Inferior parietal cortex (tissue), 1 donor: Measurements from ENCODE around the gene ANKRD17.

ENCODE experiments used
- DNase-seq: peaks from one replicate; pipeline ENCODE4 v3.0.0-alpha.2; 2016; ENCODE audit errors: extremely low spot score

ANKRD17 gene

DNA sequence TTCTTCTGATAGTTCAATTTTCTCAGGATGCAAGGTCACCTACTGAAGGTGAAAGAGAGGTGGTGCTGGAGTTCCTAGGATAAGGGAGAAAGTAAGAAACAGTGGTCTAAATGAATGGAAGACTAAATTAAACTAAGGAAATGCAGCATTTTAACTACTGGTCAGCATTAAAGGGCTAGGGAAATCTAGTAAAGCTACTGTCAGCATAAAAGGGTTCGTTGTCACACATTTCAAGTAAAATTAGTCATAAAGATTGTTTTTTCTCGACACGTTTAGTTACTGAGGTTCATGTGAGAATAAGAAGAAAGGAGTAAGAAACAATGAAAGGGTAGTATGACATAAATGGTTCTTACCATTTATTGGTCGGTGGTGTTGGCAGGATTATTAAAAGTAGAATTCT lies 149.1 kb downstream of the ANKRD17 start:
- DNase-seq = no peak

DNA sequence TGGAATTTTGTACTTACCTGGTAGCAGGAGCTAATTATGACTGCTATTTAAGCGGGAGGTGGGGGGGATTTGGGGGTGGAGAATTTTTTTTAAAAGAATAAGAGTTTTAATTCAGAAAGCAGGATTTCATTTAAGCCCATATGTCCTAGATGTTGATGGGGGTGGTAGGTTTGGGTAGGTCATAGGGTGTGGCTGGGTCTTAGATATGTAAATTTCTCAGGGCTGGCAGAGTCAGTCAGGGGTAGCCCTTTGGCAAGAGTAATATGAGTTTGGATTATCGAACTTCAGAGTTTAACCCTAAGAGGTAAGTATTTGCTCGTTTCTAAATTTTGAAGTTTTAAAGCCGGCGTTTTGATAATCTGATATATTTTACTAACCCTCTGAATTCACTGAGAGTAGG lies 153.9 kb downstream of the ANKRD17 start:
- no peak for DNase-seq

DNA sequence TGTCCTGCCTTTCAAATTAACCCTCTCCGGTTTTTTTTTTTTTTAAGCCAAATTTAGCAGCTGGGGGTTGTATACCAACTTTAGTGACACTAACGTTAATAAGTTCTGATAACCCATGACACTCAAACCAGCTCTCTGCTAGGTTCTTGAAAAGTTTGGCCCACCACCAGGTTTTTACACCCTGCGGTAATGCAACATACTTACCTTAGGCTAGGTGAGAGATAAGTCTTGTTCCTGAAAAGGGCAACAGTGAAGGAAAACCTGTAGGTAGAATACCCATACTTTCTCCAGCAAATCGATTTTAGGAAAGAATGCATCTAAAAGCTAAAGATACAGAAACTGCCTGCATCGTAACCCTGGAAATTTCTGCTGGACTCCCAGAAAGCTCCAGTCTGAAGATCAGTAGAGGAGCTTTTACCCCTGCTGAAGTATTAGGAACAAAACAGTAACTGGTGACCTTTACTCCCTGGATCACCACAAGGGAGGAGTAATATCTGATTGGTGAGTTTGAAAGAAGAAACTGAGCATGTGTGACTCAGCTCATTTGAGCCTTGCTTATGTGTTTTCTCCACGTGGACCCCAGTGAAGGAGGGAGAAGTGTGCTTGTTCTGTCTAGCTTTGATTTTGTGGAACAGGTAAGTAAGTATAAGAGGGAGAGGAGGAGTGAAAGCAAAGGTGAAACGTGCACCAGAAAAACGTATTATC lies 154.6 kb downstream of the ANKRD17 start:
- DNase-seq = no peak

DNA sequence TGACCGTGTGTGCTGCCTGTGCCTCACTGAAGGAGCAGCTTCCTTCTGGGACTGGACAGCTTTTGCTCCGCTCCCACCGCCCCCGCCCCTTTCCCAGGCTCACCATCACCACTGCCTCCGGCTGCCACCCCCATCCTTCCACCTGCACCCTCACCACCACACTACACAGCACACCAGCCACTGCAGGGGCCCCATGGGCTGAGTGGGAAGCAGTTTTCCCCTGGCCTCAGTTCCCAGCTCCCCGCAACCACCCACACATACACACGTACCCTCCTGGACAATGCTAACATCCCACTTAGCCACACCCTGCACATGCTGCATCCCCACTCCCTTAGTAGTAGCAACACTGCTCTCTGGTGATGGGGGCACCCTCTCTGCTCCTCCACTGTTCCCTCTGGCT lies 159.5 kb downstream of the ANKRD17 start:
- no peak for DNase-seq

DNA sequence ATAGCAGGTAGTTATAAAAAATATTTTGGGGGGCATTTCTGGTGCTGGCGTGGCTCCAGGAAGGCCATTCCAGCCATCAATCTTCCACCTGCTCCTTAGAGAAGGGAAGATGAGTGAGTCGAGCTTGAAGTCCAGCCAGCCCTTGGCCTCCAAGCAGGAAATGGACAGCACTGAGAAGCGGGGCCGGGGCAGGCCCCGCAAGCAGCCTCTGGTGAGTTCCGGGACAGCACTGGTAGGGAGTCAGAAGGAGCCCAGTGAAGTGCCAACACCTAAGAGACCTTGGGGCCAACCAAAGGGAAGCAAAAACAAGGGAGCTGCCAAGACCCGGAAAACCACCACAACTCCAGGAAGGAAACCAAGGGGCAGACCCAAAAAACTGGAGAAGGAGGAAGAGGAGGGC lies 159.9 kb downstream of the ANKRD17 start:
- no peak for DNase-seq

- DNase-seq = no peak
These were observed 160.6 kb downstream of the ANKRD17 start for GRCh38 chr4:73098016-73098415.

DNA sequence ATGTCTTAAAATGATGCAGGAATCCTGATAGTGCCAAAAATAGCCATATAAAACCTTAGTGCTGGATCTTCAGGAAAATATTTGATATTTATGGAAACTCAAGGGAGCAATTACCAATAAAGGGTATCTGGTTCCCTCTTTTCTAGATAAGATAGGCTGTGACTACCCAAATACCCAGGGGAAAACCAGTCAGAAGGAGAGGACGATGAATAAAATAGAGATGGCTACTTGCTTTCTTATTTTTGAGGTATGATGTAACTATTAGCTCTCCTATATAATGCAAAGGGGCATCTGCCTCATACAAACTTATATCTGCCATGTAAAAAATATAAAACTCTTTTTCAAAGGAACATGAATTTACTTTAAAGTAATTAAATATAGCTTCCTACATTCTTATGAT lies 165.7 kb downstream of the ANKRD17 start:
- DNase-seq = no peak

GRCh38 chr4:73090738-73091137 lies 167.9 kb downstream of the ANKRD17 start:
- no peak for DNase-seq

GRCh38 chr4:73087871-73088270 lies 170.7 kb downstream of the ANKRD17 start:
- DNase-seq = no peak

GRCh38 chr4:73086095-73086868 lies 172.3 kb downstream of the ANKRD17 start:
- DNase-seq = no peak

GRCh38 chr4:73080789-73081188 lies 177.8 kb downstream of the ANKRD17 start:
- DNase-seq = no peak

DNA sequence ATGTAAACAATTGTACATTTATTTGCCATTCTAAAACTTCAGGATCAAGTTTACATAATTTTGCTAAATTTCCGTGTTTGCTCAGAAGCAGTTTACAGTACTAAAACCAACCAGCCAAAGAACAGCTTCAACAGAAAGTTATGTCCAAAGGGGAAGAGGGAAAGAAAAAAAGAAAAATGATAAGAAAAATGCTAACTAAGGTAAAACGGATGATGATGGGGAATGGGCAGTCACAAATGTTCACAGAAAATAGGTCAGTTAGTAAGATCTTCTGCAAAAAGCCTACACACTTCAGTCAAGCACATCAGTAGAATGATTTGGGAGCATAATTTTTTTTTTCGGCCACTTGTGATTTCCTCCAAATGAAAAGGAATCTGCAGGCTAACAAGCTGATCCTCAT lies 182.8 kb downstream of the ANKRD17 start:
- DNase-seq = no peak

DNA sequence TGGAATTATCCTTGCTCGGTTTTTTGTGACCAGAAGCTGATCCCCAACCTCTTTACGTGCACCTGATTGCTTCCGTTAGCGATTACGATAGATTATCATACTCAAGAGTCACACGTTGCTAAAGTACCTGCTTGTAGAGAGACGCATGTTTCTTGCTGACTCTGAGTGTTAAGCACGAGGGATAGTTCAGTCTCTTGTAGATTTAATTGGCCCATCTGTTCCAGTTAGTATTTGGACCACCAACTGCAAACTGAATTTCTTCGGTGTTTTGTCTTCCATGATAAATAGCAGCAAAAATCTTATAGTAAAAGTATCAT lies 188.6 kb downstream of the ANKRD17 start:
- no peak for DNase-seq

- peak; percentile 99 for DNase-seq
These were observed 189.1 kb downstream of the ANKRD17 start, which contains the start of gene COX18 for GRCh38 chr4:73069338-73070073. Gene COX18 (minus strand): TSS chr4:73069716. CDS start chr4:73069649, 67 bp downstream.

DNA sequence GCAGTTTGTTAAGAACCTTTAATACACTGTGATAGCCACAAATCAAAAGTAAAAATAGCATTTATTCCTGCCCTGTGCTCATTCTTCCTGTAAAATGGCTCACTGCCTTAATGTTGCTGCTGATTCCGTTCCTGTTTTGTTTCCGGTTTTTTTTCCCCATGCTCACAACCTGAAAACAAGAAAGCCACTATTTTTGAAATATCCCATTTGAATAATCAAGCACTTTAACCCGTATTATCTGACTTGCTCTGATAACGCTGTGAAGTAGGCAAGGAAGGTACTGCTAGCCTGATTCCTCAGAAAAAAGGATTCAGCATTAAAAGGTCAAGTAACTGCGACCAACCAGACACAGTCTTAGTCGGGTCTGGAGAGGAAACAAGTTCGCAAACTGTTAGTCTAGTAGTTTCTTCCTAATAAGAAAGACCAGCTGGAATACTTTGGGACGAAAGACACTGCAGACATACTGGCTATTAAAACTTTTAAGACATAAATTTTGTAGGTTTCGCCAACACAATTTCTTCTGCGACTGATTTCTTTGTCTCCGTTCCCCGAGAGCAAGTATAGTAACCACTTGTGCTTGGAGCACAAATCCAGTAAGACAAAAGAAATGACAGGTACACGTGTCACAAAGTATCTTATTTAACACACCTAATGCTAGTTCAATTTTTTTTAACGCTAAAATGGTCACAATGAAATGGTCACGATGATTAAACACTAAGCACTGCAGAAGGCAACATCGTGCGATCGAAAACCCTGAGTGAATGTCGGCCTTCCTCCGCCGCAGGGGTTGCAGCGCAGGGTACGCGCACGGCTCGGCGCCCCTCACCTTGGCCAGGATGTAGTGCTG lies 189.9 kb downstream of the ANKRD17 start:
- peak; percentile 47 for DNase-seq

GRCh38 chr4:73067971-73068394 lies 190.6 kb downstream of the ANKRD17 start:
- DNase-seq = no peak

DNA sequence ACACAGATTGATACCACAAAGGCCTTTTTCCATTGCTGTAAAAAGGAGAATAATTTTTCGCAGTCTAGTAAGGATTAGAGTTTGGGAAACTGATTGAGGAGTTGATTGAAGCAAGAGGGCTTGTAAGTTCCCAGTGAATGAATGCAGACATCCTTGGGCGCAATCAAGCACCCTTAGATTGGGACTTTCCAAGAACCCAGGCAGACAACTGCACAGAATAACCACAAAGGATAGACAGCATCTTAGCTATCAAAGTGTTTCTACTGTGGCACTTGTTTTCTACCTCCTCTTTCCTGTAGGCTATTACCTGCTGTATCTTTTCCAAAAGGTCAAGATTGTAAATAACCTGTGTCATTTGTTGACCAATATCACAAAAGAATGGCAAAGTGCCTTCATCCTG lies 191.7 kb downstream of the ANKRD17 start:
- DNase-seq = no peak

DNA sequence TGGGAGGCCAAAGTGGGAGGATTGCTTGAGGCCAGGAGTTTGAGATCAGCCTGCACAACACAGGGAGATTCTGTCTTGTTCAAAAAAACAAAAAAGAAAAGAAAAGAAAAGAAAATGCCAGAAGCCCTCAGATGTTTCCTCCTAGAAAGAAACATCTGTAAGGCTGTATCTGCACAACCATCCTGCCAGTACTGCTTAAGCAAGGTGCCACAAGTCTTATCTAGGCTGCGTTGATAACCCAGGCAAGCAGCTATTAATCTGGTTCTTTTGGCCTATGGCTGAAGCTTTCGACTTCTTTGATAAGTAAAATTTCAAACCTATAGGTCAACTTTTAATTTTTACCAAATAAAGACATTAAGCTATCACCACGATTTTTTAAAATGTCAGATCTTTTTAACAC lies 192.2 kb downstream of the ANKRD17 start:
- DNase-seq = no peak

DNA sequence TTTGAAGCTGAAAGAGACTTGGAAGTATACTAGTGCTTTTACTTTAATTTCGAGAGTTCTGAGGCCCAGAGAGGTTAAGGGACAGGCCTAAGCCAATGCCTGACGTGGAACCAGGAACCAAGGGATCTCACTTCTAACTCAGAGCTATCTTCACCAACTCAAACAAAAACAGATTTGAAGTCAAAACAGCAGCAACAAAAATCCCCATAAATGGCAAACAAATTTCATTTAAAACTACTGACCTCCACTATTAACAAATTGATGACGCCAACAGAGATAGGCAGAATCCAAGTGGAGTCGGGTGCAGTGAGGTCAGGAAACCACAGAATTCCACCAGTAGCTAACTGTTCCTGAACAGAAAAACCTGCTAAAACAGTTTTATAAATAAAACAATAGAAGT lies 194.1 kb downstream of the ANKRD17 start:
- DNase-seq = no peak

DNA sequence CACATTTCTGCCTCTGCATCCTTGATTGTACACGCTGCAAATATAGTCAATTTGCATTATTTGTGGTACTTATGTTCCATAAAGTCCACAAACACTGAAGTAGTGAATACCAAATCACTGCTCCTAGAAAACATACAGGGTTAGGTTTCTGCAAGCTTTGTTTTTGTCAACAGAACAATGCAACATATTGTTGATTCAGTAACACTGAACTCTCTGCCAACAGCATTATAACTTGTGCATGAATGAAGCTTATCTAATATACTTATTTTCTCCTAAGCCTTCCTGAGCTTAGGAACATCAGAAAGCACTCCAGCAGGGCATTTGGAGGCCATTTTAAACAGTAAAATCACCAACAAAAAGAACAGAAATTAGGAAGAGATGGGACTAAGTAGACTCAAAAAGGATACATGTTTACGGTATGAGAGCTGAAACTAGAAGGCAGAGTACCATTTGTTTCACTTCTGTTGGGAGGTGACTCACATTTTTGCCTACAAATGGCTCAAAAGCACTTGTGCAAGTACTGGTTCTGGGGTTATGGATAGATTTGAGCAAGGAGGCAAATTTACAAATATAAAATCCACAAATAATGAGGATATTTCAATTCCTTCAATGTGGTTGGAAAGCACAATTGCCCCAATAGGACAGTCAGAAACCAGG lies 203.2 kb downstream of the ANKRD17 start:
- DNase-seq = peak; percentile 20

DNA sequence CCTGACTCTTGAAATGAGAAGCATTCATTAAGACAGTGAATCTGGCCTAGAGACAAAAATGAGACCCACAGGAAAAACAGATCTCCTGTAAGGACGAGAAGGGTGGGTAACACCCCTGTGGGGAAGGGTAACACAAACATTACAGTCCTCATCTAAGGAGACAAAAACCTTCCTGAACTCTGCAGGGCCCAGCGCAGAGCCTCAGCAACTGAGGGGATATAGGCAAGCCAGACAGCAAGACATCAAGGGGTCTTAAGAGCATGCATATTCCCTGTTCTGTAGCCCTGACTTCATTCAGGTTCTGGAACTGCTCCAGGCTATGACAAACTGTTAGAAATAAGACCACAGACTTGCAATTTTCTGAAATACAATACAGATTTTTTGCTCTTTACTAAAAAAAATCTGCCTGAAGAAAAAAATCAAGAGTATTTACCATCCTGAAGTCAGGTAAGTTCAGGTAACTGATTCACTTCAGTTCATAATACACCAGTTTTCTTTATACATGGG lies 204.6 kb downstream of the ANKRD17 start:
- DNase-seq = no peak
